Fibroblast of the aortic adventitia (primary cell): ENCODE measurements around the gene HOXA10. TPM values are rescaled to one million over a fixed set of nuclear protein-coding genes. Genes with fewer than 3 reads are reported as not detected.

Source experiments
- DNase-seq: peaks from one replicate; pipeline ENCODE4 v3.0.0-alpha.2; 2010; ENCODE audit warnings: low read depth
- H3K4me3 ChIP-seq: 2 replicates; pipeline ENCODE4 v1.5.1; 2011; ENCODE audit warnings: low read depth, mild to moderate bottlenecking, control low read depth, low read length, moderate library complexity
- total RNA-seq: library from RNA; depleted of rRNA; stranded (reverse); fragments of >200 nt; gene quantifications from 2 replicates; pipeline ENCODE4 v1.2.3, GENCODE V29; 2012; ENCODE audit warnings: low replicate concordance
- TF ChIP-seq, protein P1 (sequence below): IDR thresholded peaks from 2 replicates; pipeline ENCODE4 v1.5.1; 2011; ENCODE audit warnings: mild to moderate bottlenecking, low read length, control low read depth, inconsistent platforms; ENCODE audit not compliant: insufficient read depth

The HOXA10 gene
- total RNA-seq, 1 donor: not detected

- DNase-seq: no peak
- no peak overlapping the region for H3K4me3 ChIP-seq
- TF ChIP-seq, protein P1, sequence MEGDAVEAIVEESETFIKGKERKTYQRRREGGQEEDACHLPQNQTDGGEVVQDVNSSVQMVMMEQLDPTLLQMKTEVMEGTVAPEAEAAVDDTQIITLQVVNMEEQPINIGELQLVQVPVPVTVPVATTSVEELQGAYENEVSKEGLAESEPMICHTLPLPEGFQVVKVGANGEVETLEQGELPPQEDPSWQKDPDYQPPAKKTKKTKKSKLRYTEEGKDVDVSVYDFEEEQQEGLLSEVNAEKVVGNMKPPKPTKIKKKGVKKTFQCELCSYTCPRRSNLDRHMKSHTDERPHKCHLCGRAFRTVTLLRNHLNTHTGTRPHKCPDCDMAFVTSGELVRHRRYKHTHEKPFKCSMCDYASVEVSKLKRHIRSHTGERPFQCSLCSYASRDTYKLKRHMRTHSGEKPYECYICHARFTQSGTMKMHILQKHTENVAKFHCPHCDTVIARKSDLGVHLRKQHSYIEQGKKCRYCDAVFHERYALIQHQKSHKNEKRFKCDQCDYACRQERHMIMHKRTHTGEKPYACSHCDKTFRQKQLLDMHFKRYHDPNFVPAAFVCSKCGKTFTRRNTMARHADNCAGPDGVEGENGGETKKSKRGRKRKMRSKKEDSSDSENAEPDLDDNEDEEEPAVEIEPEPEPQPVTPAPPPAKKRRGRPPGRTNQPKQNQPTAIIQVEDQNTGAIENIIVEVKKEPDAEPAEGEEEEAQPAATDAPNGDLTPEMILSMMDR: no peak
Observed at GRCh38 chr7:27171637-27172314, 2.3 kb downstream of the HOXA10 start.

GRCh38 chr7:27171325-27171636 is 2.8 kb downstream of the HOXA10 start:
- H3K4me3 ChIP-seq: no peak overlapping the region
- no peak for DNase-seq
- TF ChIP-seq, protein P1: no peak

DNA sequence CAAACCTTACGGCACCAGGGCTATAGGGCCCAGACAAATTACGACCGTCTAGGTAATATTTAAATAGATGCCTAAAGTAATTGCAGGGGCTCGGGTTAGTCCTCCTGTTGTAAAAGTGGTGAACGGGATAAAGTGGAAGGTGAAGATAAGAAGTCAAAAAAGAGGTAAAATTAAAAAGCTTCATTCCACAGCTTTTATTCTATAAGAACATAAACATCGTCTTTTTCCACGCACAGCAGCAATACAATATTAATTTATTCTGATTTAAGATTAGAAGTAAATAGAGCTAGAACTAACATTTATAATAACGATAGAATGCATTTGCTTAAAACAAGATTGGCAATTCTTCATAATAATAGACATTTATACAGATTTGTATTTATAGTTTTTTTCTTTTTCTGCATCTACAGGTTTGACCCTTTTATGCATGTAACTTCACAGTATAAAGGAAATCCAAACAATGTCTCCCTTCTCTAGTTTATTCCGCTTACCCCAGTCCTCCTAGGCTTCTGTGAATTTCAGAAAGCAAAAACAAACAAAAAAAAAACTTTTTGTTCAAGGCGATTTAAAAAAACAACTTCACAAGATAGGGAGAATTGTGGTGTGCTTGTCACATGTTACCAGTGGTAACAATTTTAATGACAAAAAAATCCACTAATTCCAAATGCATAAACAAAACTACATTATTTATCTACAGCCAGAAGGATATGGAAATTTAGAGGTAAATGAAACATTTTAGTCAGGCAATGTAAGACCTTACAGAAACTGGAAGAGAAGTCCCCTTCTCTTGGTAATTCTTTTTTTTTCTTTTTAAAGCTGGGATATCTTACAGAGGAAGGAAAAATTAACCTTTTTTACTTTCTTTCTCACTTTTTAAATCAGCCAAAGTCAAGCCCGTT is 3.4 kb downstream of the HOXA10 start:
- no peak for DNase-seq
- H3K4me3 ChIP-seq: no peak overlapping the region
- TF ChIP-seq, protein P1: no peak

DNA sequence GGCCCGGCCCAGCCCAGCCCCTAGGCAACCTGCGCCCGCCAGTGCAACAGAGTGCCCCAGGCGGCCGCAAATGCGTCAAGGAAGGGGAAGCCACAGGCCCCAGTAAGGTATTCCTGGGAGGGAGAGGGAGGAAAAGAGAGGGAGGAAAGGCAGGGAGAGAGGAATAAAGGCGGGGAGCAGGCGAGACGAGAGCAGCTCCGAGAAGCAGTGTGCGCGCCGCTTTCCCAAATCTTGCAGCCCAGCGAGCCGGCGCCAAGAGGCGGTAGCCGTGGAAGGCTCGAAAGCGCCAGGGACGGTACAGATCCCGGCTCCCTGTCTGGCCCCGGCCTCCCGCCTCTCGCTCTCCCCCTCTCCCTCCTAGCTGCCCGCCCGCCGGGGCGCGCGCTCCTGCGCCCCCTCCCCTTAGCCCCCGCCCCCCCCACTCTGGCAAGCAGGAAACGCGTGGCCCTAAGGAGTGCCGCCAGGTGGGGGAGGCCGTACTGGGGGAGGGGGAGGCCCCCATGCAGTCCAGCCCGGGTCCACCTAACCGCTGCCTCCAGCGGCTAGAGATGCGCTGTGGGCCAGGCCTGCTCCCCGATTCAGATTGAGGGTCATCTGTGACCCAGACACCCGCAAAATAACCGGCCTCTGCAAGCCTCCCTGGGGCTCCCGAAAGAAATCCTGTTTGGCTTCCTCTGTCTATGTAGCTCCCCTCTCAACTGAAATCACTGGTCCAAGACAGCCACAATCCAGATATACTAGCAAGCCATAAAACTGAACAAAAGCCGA is 4.3 kb downstream of the HOXA10 start:
- no peak overlapping the region for H3K4me3 ChIP-seq
- DNase-seq: no peak

GRCh38 chr7:27168265-27168947 is 5.7 kb downstream of the HOXA10 start:
- no peak for DNase-seq
- TF ChIP-seq, protein P1: no peak
- H3K4me3 ChIP-seq: no peak overlapping the region

More for the DNA sequence above, 4.3 kb downstream of the HOXA10 start:
- TF ChIP-seq, protein P1: no peak

GRCh38 chr7:27167916-27168264 is 6.2 kb downstream of the HOXA10 start:
- TF ChIP-seq, protein P1: no peak
- no peak for DNase-seq
- H3K4me3 ChIP-seq: no peak overlapping the region
